HG02763 (cell line): ENCODE data around the gene CFDP1.
"Not testable (repeated sequence)": the region's sequence is repeated elsewhere in the genome, so short reads cannot be mapped to it uniquely, and the experiment has no call there.

ENCODE experiments used
- ATAC-seq: cut with Tn5 transposase; IDR thresholded peaks from one replicate; pipeline ENCODE4 v1.9.1; 2021; ENCODE audit warnings: mild to moderate bottlenecking, moderate library complexity; ENCODE audit not compliant: unreplicated experiment

The CFDP1 gene

GRCh38 chr16:75459691-75460090 is 26.4 kb upstream of the CFDP1 start:
- ATAC-seq = no peak

GRCh38 chr16:75458439-75458838 is 25.1 kb upstream of the CFDP1 start:
- ATAC-seq = no peak

GRCh38 chr16:75458029-75458428 is 24.7 kb upstream of the CFDP1 start:
- no peak for ATAC-seq

DNA sequence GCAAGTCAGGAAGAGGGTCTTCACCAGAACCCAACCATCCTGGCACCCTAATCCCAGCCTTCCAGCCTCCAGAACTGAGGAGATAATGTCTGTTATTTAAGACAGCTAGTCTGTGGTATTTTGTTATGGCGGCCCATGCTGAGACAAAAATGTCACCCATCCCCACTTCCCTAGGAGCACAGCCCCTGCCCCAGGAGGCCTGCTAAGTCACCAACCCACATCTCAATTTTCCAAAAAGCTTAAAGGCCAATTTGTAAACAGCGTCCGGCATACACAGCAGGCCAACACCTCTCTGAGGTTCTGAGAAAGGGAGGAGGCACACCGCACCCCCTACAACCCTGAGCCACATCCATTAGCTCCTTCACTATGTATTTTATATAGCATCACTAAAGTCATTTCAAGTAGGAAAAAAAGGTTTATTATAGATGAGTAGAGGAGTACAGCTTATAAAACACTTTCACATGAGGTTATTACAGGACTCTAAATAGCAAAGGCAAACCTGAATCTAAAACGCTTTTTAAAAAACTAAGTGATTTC is 24.2 kb upstream of the CFDP1 start:
- no peak for ATAC-seq

GRCh38 chr16:75456971-75457370 is 23.7 kb upstream of the CFDP1 start:
- ATAC-seq = no peak

GRCh38 chr16:75456486-75456885 is 23.2 kb upstream of the CFDP1 start:
- not testable (repeated sequence) for ATAC-seq

DNA sequence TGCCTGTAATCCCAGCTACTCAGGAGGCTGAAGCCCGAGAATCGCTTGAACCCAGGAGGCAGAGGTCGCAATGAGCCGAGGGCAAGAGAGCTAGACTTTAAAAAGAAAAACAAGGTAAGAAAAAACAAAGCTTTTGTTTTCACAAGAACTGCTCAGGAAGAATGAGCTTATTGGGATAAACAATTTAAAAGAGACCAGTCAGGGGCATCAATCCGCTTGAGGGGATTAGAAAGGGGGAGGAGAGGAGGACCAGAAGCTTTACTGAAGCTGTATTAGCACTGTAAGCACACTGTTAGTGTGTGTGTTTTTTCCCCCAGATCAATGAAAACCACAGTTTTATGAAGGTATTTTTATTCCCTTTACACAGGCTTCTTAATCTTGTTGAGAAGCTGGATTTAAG is 22.4 kb upstream of the CFDP1 start:
- no peak for ATAC-seq

DNA sequence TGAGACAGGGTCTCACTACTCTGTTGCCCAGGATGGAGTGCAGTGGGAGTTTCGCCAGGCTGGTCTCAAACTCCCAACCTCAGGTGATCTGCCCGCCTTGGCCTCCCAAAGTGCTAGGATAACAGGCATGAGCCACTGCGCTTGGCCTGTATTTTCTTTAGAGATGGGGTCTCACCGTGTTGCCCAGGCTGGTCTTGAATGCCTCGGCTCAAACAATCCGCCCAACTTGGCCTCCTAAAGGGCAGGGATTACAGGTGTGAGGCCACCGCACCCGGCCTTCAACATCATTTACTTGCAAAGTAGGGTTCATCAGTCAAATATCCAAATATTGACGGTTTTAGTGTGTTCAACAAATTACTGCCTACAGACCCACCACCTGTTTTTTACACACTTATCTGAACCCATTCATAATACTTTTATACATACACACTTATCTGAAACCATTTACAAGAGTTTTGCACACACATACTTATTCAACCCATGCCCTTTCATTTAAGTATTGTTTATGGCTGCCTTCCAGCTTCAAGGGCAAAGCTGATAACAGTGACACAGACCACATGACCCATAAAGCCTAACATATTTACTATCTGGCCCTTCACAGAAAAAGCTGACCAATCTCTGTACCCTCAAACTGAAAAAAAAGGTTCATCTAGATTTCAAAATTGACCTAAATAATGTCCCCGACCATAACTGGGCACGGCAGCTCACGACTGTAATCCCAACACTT is 19.3 kb upstream of the CFDP1 start:
- no peak for ATAC-seq

DNA sequence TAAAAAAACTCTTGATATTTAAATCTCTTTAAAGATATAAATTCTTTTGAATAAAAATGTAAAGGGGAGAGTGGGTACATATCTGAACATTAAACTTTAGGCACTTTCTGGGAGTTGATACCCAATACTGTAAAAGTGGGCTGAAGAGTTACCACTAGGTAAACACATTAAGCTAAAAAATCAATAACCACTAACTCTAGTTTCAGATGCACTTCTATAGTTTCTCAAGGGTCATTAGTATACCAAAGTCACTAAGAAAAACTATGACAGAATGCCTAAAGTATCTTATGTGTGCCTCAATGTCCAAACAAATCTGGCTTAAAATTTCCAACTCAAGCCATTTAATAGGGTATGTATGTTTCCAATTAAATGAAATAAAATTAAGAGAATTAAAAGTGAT is 13.1 kb upstream of the CFDP1 start:
- no peak for ATAC-seq

DNA sequence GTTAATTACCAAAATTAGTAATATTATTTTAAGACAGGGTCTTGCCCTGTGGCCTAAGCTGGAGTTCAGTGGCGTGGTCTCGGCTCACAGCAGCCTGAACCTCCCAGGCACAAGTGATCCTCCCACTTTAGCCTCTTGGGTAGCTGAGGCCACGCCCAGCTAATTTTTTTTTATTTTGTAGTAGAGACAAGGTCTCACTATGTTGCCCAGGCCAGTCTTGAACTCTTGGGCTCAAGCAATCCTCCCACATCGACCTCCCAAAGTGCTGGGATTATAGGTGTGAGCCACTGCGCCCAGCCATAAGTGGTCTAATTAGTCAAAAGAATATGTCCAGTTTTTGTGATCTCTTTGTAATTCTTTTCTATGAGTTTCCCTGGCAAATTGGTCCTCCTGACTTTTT is 12.0 kb upstream of the CFDP1 start:
- ATAC-seq = no peak

GRCh38 chr16:75443298-75443697 is 10.0 kb upstream of the CFDP1 start:
- no peak for ATAC-seq

DNA sequence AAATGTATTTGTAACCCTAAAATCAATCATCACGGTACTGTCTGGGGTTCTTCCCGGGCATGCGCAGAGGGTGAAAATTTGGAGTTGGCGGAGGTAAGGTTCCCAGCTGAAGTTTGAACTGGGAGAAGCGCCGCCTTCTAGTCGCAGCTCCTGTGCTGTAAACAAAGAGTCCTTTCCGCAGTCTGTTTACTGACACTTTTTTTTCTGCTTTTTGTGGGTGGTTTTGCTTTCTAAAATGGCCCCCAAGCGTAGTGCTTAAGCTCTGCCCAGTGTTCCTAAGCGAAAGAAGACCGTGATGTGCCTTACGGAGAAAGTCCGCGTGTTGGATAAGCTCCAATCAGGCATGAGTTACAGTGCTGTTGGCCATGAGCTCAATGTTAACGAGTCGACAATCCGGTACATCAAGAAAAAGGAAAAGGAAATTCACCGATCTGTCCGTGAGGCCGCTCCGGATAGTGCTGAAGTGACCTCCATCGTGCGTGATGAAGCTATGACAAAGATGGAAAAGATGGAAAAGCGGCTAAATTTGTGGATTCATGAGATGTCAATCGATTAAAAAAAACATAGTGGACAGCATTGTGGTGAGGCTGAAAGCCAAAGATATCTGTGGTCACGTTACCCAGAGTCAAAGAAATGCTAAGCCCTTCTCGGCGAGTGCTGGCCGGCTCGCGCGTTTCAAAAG is 570 bp upstream of the CFDP1 start:
- ATAC-seq = peak; percentile 77

DNA sequence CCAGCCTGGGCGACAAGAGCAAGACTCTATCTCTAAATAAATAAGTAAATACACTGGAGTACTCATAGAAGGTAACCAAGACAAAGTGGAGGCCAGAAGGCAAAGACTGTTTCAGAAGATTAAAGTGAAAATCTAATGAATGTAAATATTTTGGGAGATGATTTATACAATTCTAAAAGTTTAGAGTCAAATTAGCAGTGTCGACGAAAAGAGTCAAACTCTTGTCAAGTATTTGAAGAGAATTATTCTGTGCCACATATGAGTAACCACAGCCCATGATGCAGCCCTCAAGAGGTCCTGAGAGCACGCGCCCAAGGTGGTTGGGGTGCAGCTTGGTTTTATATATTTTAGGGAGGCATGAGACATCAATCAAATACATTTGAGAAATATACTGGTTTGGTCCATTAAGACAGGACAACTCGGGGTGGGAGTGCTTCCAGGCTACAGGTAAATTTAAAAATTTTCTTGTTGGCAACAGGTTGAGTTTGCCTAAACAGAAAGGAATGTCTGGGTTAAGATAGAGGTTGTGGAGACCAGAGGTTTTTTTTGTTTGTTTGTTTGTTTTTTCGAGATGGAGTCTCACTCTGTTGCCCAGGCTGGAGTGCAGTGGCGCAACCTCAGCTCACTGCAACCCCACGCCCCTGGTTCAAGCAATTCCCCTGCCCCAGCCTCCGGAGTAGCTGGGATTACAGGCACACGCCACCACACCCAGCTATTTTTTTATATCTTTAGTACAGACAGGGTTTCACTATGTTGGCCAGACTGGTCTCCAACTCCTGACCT is 3.5 kb downstream of the CFDP1 start:
- no peak for ATAC-seq

DNA sequence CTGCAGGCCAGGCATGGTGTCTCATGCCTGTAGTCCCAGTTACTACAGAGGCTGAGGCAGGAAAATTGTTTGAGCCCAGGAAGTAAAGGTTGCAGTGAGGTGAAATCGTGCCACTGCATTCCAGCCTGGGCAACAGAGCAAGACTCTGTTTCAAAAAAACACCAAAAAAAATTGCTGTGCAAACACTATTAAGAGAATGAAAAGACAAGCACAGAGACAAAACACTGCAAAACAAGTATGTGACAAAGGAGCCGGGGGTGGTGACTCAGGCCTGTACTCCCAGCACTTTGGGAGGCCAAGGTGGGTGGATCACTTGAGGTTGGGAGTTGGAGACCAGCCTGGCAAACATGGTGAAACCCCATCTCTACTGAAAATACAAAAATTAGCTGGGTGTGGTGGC is 6.8 kb downstream of the CFDP1 start:
- ATAC-seq = not testable (repeated sequence)

- ATAC-seq = not testable (repeated sequence)
Measured at GRCh38 chr16:75424105-75424762, 9.1 kb downstream of the CFDP1 start.

DNA sequence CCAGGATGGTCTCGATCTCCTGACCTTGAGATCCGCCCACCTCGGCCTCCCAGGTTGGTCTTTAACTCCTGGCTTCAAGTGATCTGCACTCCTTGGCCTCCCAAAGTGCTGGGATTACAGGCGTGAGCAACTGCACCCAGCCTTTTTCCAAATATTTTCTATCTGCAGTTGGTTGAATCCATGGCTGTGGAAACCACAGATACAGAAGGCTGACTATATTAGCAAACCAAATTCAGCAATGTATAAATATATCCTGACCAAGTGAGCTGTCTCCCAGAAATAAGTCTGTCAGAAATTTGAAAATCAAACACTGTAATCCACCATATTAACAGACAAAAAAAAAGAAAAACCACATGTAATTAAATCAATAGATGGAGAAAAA is 9.6 kb downstream of the CFDP1 start:
- no peak for ATAC-seq

DNA sequence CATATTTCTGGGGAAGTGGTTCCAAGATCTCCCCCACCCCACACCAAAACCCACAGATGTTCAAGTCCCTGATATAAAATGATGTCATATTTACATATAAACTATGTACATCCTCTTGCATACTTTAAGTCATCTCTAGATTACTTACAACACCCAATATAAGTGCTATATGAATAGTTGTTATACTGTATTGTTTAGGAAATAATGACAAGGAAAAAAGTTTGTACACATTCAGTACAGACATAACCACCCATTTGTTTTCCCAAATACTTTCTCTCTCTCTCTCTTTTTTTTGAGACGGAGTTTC is 11.5 kb downstream of the CFDP1 start:
- no peak for ATAC-seq

- peak; percentile 60 for ATAC-seq
Measured at GRCh38 chr16:75420987-75421819, 12.1 kb downstream of the CFDP1 start.

DNA sequence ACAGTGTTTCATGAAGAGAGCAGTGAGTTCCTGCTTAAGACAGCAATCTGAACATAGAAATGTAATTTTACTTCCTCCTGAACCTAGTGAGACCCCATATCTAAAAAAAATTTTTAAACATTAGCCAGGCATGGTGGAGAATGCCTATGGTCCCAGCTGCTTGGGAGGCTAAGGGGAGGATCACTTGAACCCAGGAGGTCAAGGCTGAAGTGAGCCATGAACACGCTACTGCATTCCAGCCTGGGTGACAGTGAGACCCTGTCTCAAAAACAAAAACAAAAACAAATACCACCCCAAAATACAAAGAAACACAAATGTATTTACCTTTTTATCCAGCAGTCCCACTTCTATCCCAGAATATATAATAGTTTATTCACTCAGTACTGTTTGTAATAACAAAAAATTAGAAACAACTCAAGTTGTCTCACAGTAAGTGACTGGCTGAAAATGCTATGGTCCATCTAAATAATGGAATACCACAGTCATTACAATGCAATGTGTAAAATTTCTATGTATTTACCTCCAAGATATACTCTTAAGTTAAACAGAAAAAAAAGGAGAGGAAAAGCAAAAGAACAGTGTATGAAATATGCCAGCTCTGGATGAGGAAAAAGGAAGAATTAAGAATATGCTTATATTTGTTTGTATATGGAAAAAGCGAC is 16.3 kb downstream of the CFDP1 start:
- no peak for ATAC-seq
